ENCODE measurements around the gene SF3B3.

Gene SF3B3

GRCh38 chr16:70589998-70590471 lies 66.4 kb downstream of the SF3B3 start:
- ATAC-seq: no peak
- no peak for DNase-seq

GRCh38 chr16:70590722-70591415 lies 67.3 kb downstream of the SF3B3 start:
- ATAC-seq (no peak), DNase-seq (no peak)

- DNase-seq (no peak), ATAC-seq (no peak)
These were observed 68.0 kb downstream of the SF3B3 start for GRCh38 chr16:70591615-70592014.

- no peak for DNase-seq
- no peak for ATAC-seq
These were observed 68.5 kb downstream of the SF3B3 start for GRCh38 chr16:70592106-70592571.

GRCh38 chr16:70593544-70593943 lies 69.9 kb downstream of the SF3B3 start:
- DNase-seq (no peak), ATAC-seq (no peak)

- DNase-seq (no peak), ATAC-seq (no peak)
These were observed 71.0 kb downstream of the SF3B3 start for GRCh38 chr16:70594569-70594968.

GRCh38 chr16:70597135-70597835 lies 73.7 kb downstream of the SF3B3 start:
- ATAC-seq: no peak

GRCh38 chr16:70598937-70599503 lies 75.4 kb downstream of the SF3B3 start:
- ATAC-seq: no peak

More at GRCh38 chr16:70597135-70597835, 73.7 kb downstream of the SF3B3 start:
- DNase-seq: no peak

GRCh38 chr16:70600730-70601129 lies 77.1 kb downstream of the SF3B3 start:
- ATAC-seq: no peak

More at GRCh38 chr16:70598937-70599503, 75.4 kb downstream of the SF3B3 start:
- DNase-seq: no peak

GRCh38 chr16:70601576-70602575 lies 78.3 kb downstream of the SF3B3 start:
- ATAC-seq (no peak), DNase-seq (no peak)

More at GRCh38 chr16:70600730-70601129, 77.1 kb downstream of the SF3B3 start:
- no peak for DNase-seq

GRCh38 chr16:70602831-70603230 lies 79.2 kb downstream of the SF3B3 start:
- DNase-seq (no peak), ATAC-seq (no peak)

- no peak for ATAC-seq
These were observed 81.0 kb downstream of the SF3B3 start for GRCh38 chr16:70604407-70605282.

GRCh38 chr16:70605283-70605657 lies 81.7 kb downstream of the SF3B3 start:
- no peak for ATAC-seq
- DNase-seq: no peak

More at GRCh38 chr16:70604407-70605282, 81.0 kb downstream of the SF3B3 start:
- no peak for DNase-seq

GRCh38 chr16:70608521-70608920 lies 84.9 kb downstream of the SF3B3 start:
- ATAC-seq (no peak), DNase-seq (no peak)

GRCh38 chr16:70610273-70611223 lies 86.9 kb downstream of the SF3B3 start:
- ATAC-seq (no peak), DNase-seq (no peak)

- no peak for ATAC-seq
- no peak for DNase-seq
These were observed 87.6 kb downstream of the SF3B3 start for GRCh38 chr16:70611224-70611598.

GRCh38 chr16:70611785-70612303 lies 88.2 kb downstream of the SF3B3 start:
- DNase-seq (no peak), ATAC-seq (no peak)

GRCh38 chr16:70612931-70613330 lies 89.3 kb downstream of the SF3B3 start:
- DNase-seq: no peak
- no peak for ATAC-seq

- no peak for ATAC-seq
These were observed 90.8 kb downstream of the SF3B3 start for GRCh38 chr16:70614208-70614951.

More at GRCh38 chr16:70614208-70614951, 90.8 kb downstream of the SF3B3 start:
- DNase-seq: no peak
